PFSK-1 (cell line): Measurements from ENCODE around the gene ODAD4.

Experiments used
- REST ChIP-seq, 2 experiments: IDR thresholded peaks; 2 replicates each; pipeline versions ENCODE4 v1.6.1 to v1.8.0; 2011 to 2012; ENCODE audit warnings: low read depth in 2 of 2, low read length in 2 of 2, control low read depth in 1 of 2, inconsistent platforms in 1 of 2, mild to moderate bottlenecking in 1 of 2, moderate library complexity in 1 of 2; ENCODE audit not compliant: insufficient read depth in 1 of 2
- SIN3A ChIP-seq: IDR thresholded peaks from 2 replicates; pipeline ENCODE4 v1.6.1; 2012; ENCODE audit warnings: mild to moderate bottlenecking, low read length, moderate library complexity, borderline replicate concordance; ENCODE audit not compliant: insufficient read depth

- TF ChIP-seq REST (IDR thresholded peaks at IDR 0.05; ENCODE audit: insufficient read depth in 1 of 2, low read depth in 2 of 2, low read length in 2 of 2) (no peak), SIN3A (no peak)
Measured at GRCh38 chr17:41967141-41967920, 36.9 kb downstream of the ODAD4 start.
